Hindlimb muscle (tissue), 1 donor: Measurements from ENCODE around the gene SUOX. TPM values are rescaled to one million over a fixed set of nuclear protein-coding genes. Genes with fewer than 3 reads are reported as not detected.

Source experiments
- polyA plus RNA-seq: library from polyadenylated mRNA; unstranded; fragments of 120-200 nt; gene quantifications from one replicate; pipeline ENCODE4 v1.2.1, GENCODE V29; 2013; ENCODE audit not compliant: insufficient read length

SUOX gene
- polyA plus RNA-seq, 1 donor, result 14.6 TPM

Other genes starting within 250 kb of the SUOX start
- gene SARNP, start 179.6 kb upstream of the SUOX start, polyA plus RNA-seq, result 64.9 TPM
- 16.4 TPM for gene ORMDL2, start 179.2 kb upstream of the SUOX start, polyA plus RNA-seq
- 23.3 TPM for gene DNAJC14, start 167.7 kb upstream of the SUOX start, polyA plus RNA-seq
- 3.8 TPM for gene MMP19, start 154.3 kb upstream of the SUOX start, polyA plus RNA-seq
- gene PYM1, start 69.4 kb upstream of the SUOX start, polyA plus RNA-seq, result 18.9 TPM
- gene DGKA, start 66.1 kb upstream of the SUOX start, polyA plus RNA-seq, result 16.3 TPM
- gene PMEL, start 31.2 kb upstream of the SUOX start, polyA plus RNA-seq, result 2.0 TPM
- gene CDK2, start 30.4 kb upstream of the SUOX start, polyA plus RNA-seq, result 23.7 TPM
- 124 TPM for gene RAB5B, start 23.2 kb upstream of the SUOX start, polyA plus RNA-seq
- 11.9 TPM for gene IKZF4, start 23.8 kb downstream of the SUOX start, polyA plus RNA-seq
- gene RPS26, start 44.6 kb downstream of the SUOX start, polyA plus RNA-seq, result 467 TPM
- gene ERBB3, start 82.9 kb downstream of the SUOX start, polyA plus RNA-seq, result 212 TPM
- 115 TPM for gene PA2G4, start 107.3 kb downstream of the SUOX start, polyA plus RNA-seq
- 4,856 TPM for gene RPL41, start 119.4 kb downstream of the SUOX start, polyA plus RNA-seq
- 6.0 TPM for gene ZC3H10, start 121.0 kb downstream of the SUOX start, polyA plus RNA-seq
- 87.7 TPM for gene ESYT1, start 131.0 kb downstream of the SUOX start, polyA plus RNA-seq
- gene MYL6B, start 155.3 kb downstream of the SUOX start, polyA plus RNA-seq, result 426 TPM
- gene MYL6, start 161.1 kb downstream of the SUOX start, polyA plus RNA-seq, result 1,238 TPM
- 67.8 TPM for gene SMARCC2, start 192.2 kb downstream of the SUOX start, polyA plus RNA-seq
- 45.6 TPM for gene RNF41, start 224.6 kb downstream of the SUOX start, polyA plus RNA-seq
- gene NABP2, start 227.1 kb downstream of the SUOX start, polyA plus RNA-seq, result 17.4 TPM
- not detected for gene SLC39A5, start 232.8 kb downstream of the SUOX start, polyA plus RNA-seq